ENCODE results near the gene ESPNL.
A peak's percentile ranks its signal among the peaks of the same experiment; 100 is the strongest.
"Not testable (repeated sequence)": the region's sequence is repeated elsewhere in the genome, so short reads cannot be mapped to it uniquely, and the experiment has no call there.

ESPNL gene, protein sequence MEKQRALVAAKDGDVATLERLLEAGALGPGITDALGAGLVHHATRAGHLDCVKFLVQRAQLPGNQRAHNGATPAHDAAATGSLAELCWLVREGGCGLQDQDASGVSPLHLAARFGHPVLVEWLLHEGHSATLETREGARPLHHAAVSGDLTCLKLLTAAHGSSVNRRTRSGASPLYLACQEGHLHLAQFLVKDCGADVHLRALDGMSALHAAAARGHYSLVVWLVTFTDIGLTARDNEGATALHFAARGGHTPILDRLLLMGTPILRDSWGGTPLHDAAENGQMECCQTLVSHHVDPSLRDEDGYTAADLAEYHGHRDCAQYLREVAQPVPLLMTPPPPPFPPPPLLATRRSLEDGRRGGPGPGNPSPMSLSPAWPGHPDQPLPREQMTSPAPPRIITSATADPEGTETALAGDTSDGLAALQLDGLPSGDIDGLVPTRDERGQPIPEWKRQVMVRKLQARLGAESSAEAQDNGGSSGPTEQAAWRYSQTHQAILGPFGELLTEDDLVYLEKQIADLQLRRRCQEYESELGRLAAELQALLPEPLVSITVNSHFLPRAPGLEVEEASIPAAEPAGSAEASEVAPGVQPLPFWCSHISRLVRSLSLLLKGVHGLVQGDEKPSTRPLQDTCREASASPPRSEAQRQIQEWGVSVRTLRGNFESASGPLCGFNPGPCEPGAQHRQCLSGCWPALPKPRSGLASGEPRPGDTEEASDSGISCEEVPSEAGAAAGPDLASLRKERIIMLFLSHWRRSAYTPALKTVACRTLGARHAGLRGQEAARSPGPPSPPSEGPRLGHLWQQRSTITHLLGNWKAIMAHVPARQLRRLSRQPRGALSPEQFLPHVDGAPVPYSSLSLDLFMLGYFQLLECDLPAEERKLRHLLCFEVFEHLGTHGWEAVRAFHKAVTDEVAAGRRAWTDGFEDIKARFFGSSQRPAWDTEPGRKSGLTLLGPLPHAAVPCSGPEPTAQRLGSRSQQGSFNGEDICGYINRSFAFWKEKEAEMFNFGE

GRCh38 chr2:238100049-238100820 lies at the start of gene ESPNL:
Gene ESPNL, plus strand, starts transcription at chr2:238100340. Its CDS starts 80 bp downstream, at chr2:238100420.
- H3K9ac ChIP-seq (ENCODE audit: low read length in 2 of 2) = no peak within 1 kb of the TSS
- no peak within 1 kb of the TSS for H3K27ac ChIP-seq (ENCODE audit: low read length)
- H3K4me3 ChIP-seq (ENCODE audit: low read length in 2 of 2) = no peak within 1 kb of the TSS
- no peaks in the 10 kb centered on the region for H3K27me3 ChIP-seq (ENCODE audit: control insufficient read depth in 1 of 2, insufficient read depth in 2 of 2, low read length in 2 of 2)
- no peaks in the 10 kb centered on the region for H3K36me3 ChIP-seq (ENCODE audit: control insufficient read depth in 2 of 2, insufficient read depth in 2 of 2, low read length in 2 of 2)
- peaks cover 2% of the 10 kb centered on the region for H3K4me1 ChIP-seq (ENCODE audit: control insufficient read depth, insufficient read depth, low read length)
- H3K9me3 ChIP-seq (ENCODE audit: control insufficient read depth in 2 of 2, low read length in 2 of 2) = no peaks in the 10 kb centered on the region

- Histone ChIP-seq H3K9ac (ENCODE audit: low read length in 2 of 2) (no peak overlapping the region), H3K9me3 (ENCODE audit: control insufficient read depth in 2 of 2, low read length in 2 of 2) (no peaks in the 10 kb centered on the region), H3K27ac (ENCODE audit: low read length) (no peak overlapping the region), H3K4me1 (ENCODE audit: control insufficient read depth, insufficient read depth, low read length) (no peaks in the 10 kb centered on the region), H3K4me3 (ENCODE audit: low read length in 2 of 2) (no peak overlapping the region), H3K27me3 (ENCODE audit: control insufficient read depth in 1 of 2, insufficient read depth in 2 of 2, low read length in 2 of 2) (no peaks in the 10 kb centered on the region), H3K36me3 (ENCODE audit: control insufficient read depth in 2 of 2, insufficient read depth in 2 of 2, low read length in 2 of 2) (no peaks in the 10 kb centered on the region)
Observed at GRCh38 chr2:238053191-238053776, 46.9 kb upstream of the ESPNL start.

DNA sequence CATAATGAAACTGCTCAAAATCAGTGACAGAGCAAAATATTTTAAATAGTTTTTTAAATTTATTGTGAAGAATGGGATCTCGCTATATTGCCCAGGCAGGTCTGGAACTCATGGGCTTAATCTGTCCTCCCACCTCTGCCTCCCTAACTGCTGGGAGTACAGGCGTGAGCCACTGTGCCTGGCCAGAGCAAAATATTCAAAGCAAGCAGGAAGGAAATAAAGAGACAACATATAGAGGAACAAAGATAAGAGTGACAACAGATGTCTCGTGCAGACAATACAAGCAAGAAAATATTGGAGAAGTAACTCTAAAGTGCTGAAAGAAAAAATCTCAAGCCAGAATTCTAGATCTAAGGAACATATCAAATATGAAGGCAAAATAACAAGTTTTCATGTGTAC lies 44.3 kb upstream of the ESPNL start:
- Histone ChIP-seq H3K27ac (ENCODE audit: low read length) (no peak overlapping the region), H3K4me3 (ENCODE audit: low read length in 2 of 2) (no peak overlapping the region), H3K4me1 (ENCODE audit: control insufficient read depth, insufficient read depth, low read length) (peaks cover 7% of the 10 kb centered on the region), H3K36me3 (ENCODE audit: control insufficient read depth in 2 of 2, insufficient read depth in 2 of 2, low read length in 2 of 2) (no peaks in the 10 kb centered on the region), H3K27me3 (ENCODE audit: control insufficient read depth in 1 of 2, insufficient read depth in 2 of 2, low read length in 2 of 2) (no peaks in the 10 kb centered on the region), H3K9me3 (ENCODE audit: control insufficient read depth in 2 of 2, low read length in 2 of 2) (no peaks in the 10 kb centered on the region), H3K9ac (ENCODE audit: low read length in 2 of 2) (no peak overlapping the region)

- H3K27me3 ChIP-seq (ENCODE audit: control insufficient read depth in 1 of 2, insufficient read depth in 2 of 2, low read length in 2 of 2); H3K27ac ChIP-seq (ENCODE audit: low read length); H3K36me3 ChIP-seq (ENCODE audit: control insufficient read depth in 2 of 2, insufficient read depth in 2 of 2, low read length in 2 of 2); H3K9me3 ChIP-seq (ENCODE audit: control insufficient read depth in 2 of 2, low read length in 2 of 2); H3K4me3 ChIP-seq (ENCODE audit: low read length in 2 of 2); H3K9ac ChIP-seq (ENCODE audit: low read length in 2 of 2): not testable (repeated sequence)
- H3K4me1 ChIP-seq (ENCODE audit: control insufficient read depth, insufficient read depth, low read length) = peaks cover 16% of the 10 kb centered on the region
Observed at GRCh38 chr2:238057696-238058575, 42.2 kb upstream of the ESPNL start.

GRCh38 chr2:238059505-238059904 lies 40.6 kb upstream of the ESPNL start:
- peaks cover 16% of the 10 kb centered on the region for H3K4me1 ChIP-seq (ENCODE audit: control insufficient read depth, insufficient read depth, low read length)

DNA sequence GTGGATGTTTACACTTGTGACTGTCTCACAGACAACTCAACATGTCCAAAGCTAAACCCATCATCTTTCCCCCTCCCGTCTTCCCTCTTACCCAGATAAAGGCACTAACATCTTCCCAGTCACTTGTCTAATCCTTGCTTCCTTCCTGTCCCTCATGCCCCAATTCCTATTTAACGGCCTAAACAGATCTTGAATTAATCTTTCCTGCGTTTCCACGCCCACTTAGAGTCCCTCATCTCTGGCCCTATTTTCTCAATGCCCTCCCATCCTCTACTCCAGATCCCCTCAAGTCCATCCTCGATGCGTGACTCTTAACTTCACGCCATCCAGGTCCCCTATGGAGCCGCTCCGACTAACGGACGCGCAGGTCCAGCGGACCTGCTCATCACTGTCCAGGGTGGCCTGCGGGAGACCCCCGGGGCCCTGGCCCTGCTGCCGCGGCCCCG lies 40.0 kb upstream of the ESPNL start:
- peak overlapping the region; percentile 87 for H3K27ac ChIP-seq (ENCODE audit: low read length)
- H3K4me3 ChIP-seq (ENCODE audit: low read length in 2 of 2) = peak overlapping the region; percentile 91 to 92
- no peaks in the 10 kb centered on the region for H3K9me3 ChIP-seq (ENCODE audit: control insufficient read depth in 2 of 2, low read length in 2 of 2)

More at GRCh38 chr2:238059505-238059904, 40.6 kb upstream of the ESPNL start:
- Histone ChIP-seq H3K4me3 (ENCODE audit: low read length in 2 of 2) (peak overlapping the region in 1 of 2 donors; percentile 91), H3K9ac (ENCODE audit: low read length in 2 of 2) (no peak overlapping the region), H3K9me3 (ENCODE audit: control insufficient read depth in 2 of 2, low read length in 2 of 2) (no peaks in the 10 kb centered on the region), H3K36me3 (ENCODE audit: control insufficient read depth in 2 of 2, insufficient read depth in 2 of 2, low read length in 2 of 2) (no peaks in the 10 kb centered on the region), H3K27me3 (ENCODE audit: control insufficient read depth in 1 of 2, insufficient read depth in 2 of 2, low read length in 2 of 2) (no peaks in the 10 kb centered on the region), H3K27ac (ENCODE audit: low read length) (no peak overlapping the region)

DNA sequence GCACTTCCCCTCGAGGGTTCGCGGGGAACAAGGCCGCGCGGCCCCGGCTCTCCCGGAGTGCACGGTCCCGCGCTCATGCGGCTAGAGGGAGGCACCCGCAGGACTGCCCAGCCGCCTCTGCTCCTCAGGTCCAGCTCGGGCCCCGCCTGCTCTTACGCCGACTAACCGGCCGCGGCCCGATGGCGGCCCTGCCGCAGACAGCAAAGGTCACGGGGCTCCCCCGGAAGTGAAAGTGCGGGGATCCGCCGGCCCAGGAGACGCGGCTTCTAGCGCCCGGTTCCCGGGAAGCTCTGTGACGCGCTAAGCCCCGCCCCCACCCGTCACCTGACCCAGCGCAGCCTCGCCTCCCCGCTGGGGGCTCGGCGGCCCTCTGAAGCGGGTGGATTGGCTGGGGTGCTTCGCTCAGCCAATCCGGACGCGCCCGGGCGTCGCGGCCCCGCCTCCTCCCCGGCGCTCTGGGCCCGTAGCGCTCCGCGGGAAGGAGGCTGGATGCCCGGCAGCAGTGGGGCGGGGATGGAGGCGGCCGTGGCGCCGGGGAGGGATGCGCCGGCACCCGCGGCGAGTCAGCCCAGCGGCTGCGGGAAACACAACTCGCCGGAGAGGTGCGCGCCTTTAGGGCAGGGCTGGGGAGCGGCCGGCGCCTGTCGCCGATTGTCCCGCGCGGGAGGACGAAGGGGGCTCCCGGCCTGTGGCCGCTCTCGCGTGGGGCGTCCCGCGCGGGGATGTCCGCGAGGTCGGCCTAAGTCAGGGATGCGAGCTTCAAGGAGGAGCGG lies 39.4 kb upstream of the ESPNL start, which contains the start of gene SCLY:
Gene SCLY (plus strand): TSS at position 460 of the 773 bp plus-strand sequence. CDS start 54 bp downstream, at position 514.
- Histone ChIP-seq H3K9ac (ENCODE audit: low read length in 2 of 2) (peak within 1 kb of the TSS; percentile 94 to 96), H3K4me1 (ENCODE audit: control insufficient read depth, insufficient read depth, low read length) (peaks cover 16% of the 10 kb centered on the region)

More for the DNA sequence above, 40.0 kb upstream of the ESPNL start:
- peak overlapping the region; percentile 94 to 96 for H3K9ac ChIP-seq (ENCODE audit: low read length in 2 of 2)
- H3K27me3 ChIP-seq (ENCODE audit: control insufficient read depth in 1 of 2, insufficient read depth in 2 of 2, low read length in 2 of 2) = no peaks in the 10 kb centered on the region
- no peaks in the 10 kb centered on the region for H3K36me3 ChIP-seq (ENCODE audit: control insufficient read depth in 2 of 2, insufficient read depth in 2 of 2, low read length in 2 of 2)
- H3K4me1 ChIP-seq (ENCODE audit: control insufficient read depth, insufficient read depth, low read length) = peaks cover 16% of the 10 kb centered on the region

GRCh38 chr2:238061315-238062202 lies 38.6 kb upstream of the ESPNL start:
- Histone ChIP-seq H3K27me3 (ENCODE audit: control insufficient read depth in 1 of 2, insufficient read depth in 2 of 2, low read length in 2 of 2) (no peaks in the 10 kb centered on the region), H3K27ac (ENCODE audit: low read length) (peak overlapping the region; percentile 53), H3K9me3 (ENCODE audit: control insufficient read depth in 2 of 2, low read length in 2 of 2) (no peaks in the 10 kb centered on the region), H3K9ac (ENCODE audit: low read length in 2 of 2) (peak overlapping the region; percentile 78 to 92), H3K4me1 (ENCODE audit: control insufficient read depth, insufficient read depth, low read length) (peaks cover 16% of the 10 kb centered on the region), H3K4me3 (ENCODE audit: low read length in 2 of 2) (peak overlapping the region; percentile 85 to 90), H3K36me3 (ENCODE audit: control insufficient read depth in 2 of 2, insufficient read depth in 2 of 2, low read length in 2 of 2) (peaks cover 3 to 4% of the 10 kb centered on the region in 2 donors)

More for the DNA sequence above, 39.4 kb upstream of the ESPNL start, which contains the start of gene SCLY:
- Histone ChIP-seq H3K9me3 (ENCODE audit: control insufficient read depth in 2 of 2, low read length in 2 of 2) (no peaks in the 10 kb centered on the region), H3K27ac (ENCODE audit: low read length) (peak within 1 kb of the TSS; percentile 87), H3K4me3 (ENCODE audit: low read length in 2 of 2) (peak within 1 kb of the TSS; percentile 91 to 92), H3K36me3 (ENCODE audit: control insufficient read depth in 2 of 2, insufficient read depth in 2 of 2, low read length in 2 of 2) (no peaks in the 10 kb centered on the region), H3K27me3 (ENCODE audit: control insufficient read depth in 1 of 2, insufficient read depth in 2 of 2, low read length in 2 of 2) (no peaks in the 10 kb centered on the region)

Measured in stomach smooth muscle (tissue), 2 donors.